MM.1S (cell line): ENCODE measurements around the gene KDM4C.

Experiments used
- DNase-seq: peaks from one replicate; pipeline ENCODE4 v3.0.0-alpha.2; 2015
- H2AFZ ChIP-seq: fragments of 300-600 bp; sonication (generic); 2 replicates; pipeline ENCODE4 v1.6.0; 2016; ENCODE audit warnings: antibody characterized with exemption, low read length
- H3F3A ChIP-seq: fragments of 300-600 bp; sonication (generic); 2 replicates; pipeline ENCODE4 v1.6.1; 2016; ENCODE audit warnings: mild to moderate bottlenecking, antibody characterized with exemption, low read length, moderate library complexity, mixed read lengths; ENCODE audit not compliant: insufficient read depth
- H3K27ac ChIP-seq: fragments of 300-600 bp; sonication (generic); 2 replicates; pipeline ENCODE4 v1.5.1; 2016; ENCODE audit warnings: mild to moderate bottlenecking, low read length
- H3K27me3 ChIP-seq: fragments of 300-600 bp; sonication (generic); replicated peaks from 2 replicates; pipeline ENCODE4 v1.6.0; 2016; ENCODE audit warnings: low read length; ENCODE audit not compliant: insufficient read depth
- H3K36me3 ChIP-seq: fragments of 300-600 bp; sonication (generic); replicated peaks from 2 replicates; pipeline ENCODE4 v1.6.1; 2016; ENCODE audit warnings: mild to moderate bottlenecking, low read length, mixed read lengths; ENCODE audit not compliant: insufficient read depth
- H3K4me1 ChIP-seq: fragments of 300-600 bp; sonication (generic); 2 replicates; pipeline ENCODE4 v1.6.1; 2016; ENCODE audit warnings: low read length, mixed read lengths
- H3K4me2 ChIP-seq: fragments of 300-600 bp; sonication (generic); 2 replicates; pipeline ENCODE4 v1.6.0; 2016; ENCODE audit warnings: low read depth, low read length
- H3K4me3 ChIP-seq: fragments of 300-600 bp; sonication (generic); 2 replicates; pipeline ENCODE4 v1.5.1; 2016; ENCODE audit warnings: low read length, mixed read lengths
- H3K79me2 ChIP-seq: fragments of 300-600 bp; sonication (generic); 2 replicates; pipeline ENCODE4 v1.6.1; 2016; ENCODE audit warnings: mixed run types, low read length, mixed read lengths
- H3K9ac ChIP-seq: fragments of 300-600 bp; sonication (generic); 2 replicates; pipeline ENCODE4 v1.6.1; 2016; ENCODE audit warnings: low read length, mixed read lengths
- H3K9me2 ChIP-seq: fragments of 300-600 bp; sonication (generic); replicated peaks from 2 replicates; pipeline ENCODE4 v1.6.1; 2016; ENCODE audit warnings: mild to moderate bottlenecking, low read length, mixed read lengths; ENCODE audit not compliant: insufficient read depth
- H3K9me3 ChIP-seq: fragments of 300-600 bp; sonication (generic); replicated peaks from 2 replicates; pipeline ENCODE4 v1.6.1; 2016; ENCODE audit warnings: mild to moderate bottlenecking, low read length, mixed read lengths; ENCODE audit not compliant: insufficient read depth
- H4K20me1 ChIP-seq: fragments of 300-600 bp; sonication (generic); 2 replicates; pipeline ENCODE4 v1.6.1; 2016; ENCODE audit warnings: mild to moderate bottlenecking, low read length, moderate library complexity, mixed read lengths; ENCODE audit not compliant: insufficient read depth
- CTCF ChIP-seq: fragments of 300-600 bp; sonication (generic); IDR thresholded peaks from 2 replicates; pipeline ENCODE4 v1.5.1; 2016; ENCODE audit warnings: antibody characterized with exemption, low read length, mixed read lengths
- EZH2 ChIP-seq: fragments of 300-600 bp; sonication (generic); optimal IDR thresholded peaks from 2 replicates; pipeline ENCODE3; 2017; ENCODE audit warnings: low read depth, mild to moderate bottlenecking, antibody characterized with exemption, low read length, mixed read lengths
- EZH2phosphoT487 ChIP-seq: fragments of 300-600 bp; sonication (generic); IDR thresholded peaks from 2 replicates; pipeline ENCODE4 v1.6.1; 2018; ENCODE audit warnings: antibody characterized with exemption, low read length

The KDM4C gene

DNA sequence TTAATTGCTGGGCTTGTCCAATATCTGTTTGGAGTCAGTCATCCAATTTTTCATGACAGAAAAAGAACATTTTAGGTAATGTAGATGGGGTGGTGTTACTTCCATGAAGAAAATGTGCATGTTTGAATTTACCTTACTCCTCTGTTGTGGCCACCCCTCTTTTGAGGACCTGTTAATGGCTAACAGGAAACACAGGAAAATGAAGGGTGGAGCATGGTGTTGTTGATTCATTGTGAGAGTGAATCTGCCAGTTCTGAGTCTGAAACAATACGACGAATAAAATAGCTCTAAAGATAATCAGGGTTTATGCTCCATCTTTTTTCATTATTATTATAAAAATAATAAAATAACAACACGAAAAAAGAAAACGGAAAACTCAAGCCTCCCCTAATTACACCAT lies 335.3 kb downstream of the KDM4C start:
- Histone ChIP-seq H3K9me3 (no peaks in the 10 kb centered on the region), H3F3A (no peaks in the 10 kb centered on the region), H3K4me3 (no peak overlapping the region), H2AFZ (no peak overlapping the region), H3K27me3 (no peaks in the 10 kb centered on the region), H3K4me2 (no peak overlapping the region), H3K9me2 (no peaks in the 10 kb centered on the region), H3K9ac (no peak overlapping the region), H3K79me2 (no peaks in the 10 kb centered on the region), H3K27ac (no peak overlapping the region), H3K36me3 (no peaks in the 10 kb centered on the region), H3K4me1 (no peaks in the 10 kb centered on the region), H4K20me1 (no peaks in the 10 kb centered on the region)
- TF ChIP-seq EZH2phosphoT487 (no peak), CTCF (no peak), EZH2 (no peak)
- no peak for DNase-seq

GRCh38 chr9:7094052-7094451 lies 336.3 kb downstream of the KDM4C start:
- H3K79me2 ChIP-seq = no peaks in the 10 kb centered on the region
- TF ChIP-seq CTCF (no peak), EZH2 (no peak), EZH2phosphoT487 (no peak)
- H3K9me2 ChIP-seq = no peaks in the 10 kb centered on the region
- H3K9ac ChIP-seq = no peak overlapping the region
- H3K4me2 ChIP-seq = no peak overlapping the region
- H3K27ac ChIP-seq = no peak overlapping the region
- no peaks in the 10 kb centered on the region for H3F3A ChIP-seq
- no peaks in the 10 kb centered on the region for H4K20me1 ChIP-seq
- no peaks in the 10 kb centered on the region for H3K36me3 ChIP-seq
- H3K9me3 ChIP-seq = no peaks in the 10 kb centered on the region
- H3K4me1 ChIP-seq = no peaks in the 10 kb centered on the region
- no peak overlapping the region for H3K4me3 ChIP-seq
- no peak overlapping the region for H2AFZ ChIP-seq
- H3K27me3 ChIP-seq = no peaks in the 10 kb centered on the region
- DNase-seq = no peak

DNA sequence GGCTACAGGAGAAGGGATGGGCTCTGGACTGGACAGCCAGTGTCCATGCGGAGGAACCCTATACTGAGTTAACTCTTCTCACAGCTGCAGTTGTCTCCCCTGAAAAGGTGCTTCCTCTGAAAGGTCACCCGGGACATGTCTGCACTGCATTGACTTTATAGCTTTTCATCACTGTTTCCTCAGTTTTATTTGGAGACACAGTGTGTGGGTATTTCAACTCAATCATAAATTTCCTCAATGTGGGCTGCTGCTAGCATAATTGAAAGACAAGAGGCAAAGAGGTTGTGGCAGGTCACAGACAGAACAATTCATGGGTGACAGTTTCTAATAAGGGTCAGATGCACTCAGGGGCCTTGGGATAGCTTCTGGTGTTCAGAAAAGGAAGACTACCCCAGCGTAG lies 336.8 kb downstream of the KDM4C start:
- no peaks in the 10 kb centered on the region for H3K4me1 ChIP-seq
- TF ChIP-seq EZH2phosphoT487 (no peak), EZH2 (no peak), CTCF (no peak)

More for the DNA sequence above, 336.8 kb downstream of the KDM4C start:
- Histone ChIP-seq H3K9me3 (no peaks in the 10 kb centered on the region), H3K4me3 (no peak overlapping the region), H2AFZ (no peak overlapping the region), H3K79me2 (no peaks in the 10 kb centered on the region), H3K27me3 (no peaks in the 10 kb centered on the region), H4K20me1 (no peaks in the 10 kb centered on the region), H3K9ac (no peak overlapping the region), H3K36me3 (no peaks in the 10 kb centered on the region), H3K9me2 (no peaks in the 10 kb centered on the region), H3F3A (no peaks in the 10 kb centered on the region), H3K4me2 (no peak overlapping the region), H3K27ac (no peak overlapping the region)
- DNase-seq = no peak
